ENCODE measurements around the gene LAMC1.

DNA sequence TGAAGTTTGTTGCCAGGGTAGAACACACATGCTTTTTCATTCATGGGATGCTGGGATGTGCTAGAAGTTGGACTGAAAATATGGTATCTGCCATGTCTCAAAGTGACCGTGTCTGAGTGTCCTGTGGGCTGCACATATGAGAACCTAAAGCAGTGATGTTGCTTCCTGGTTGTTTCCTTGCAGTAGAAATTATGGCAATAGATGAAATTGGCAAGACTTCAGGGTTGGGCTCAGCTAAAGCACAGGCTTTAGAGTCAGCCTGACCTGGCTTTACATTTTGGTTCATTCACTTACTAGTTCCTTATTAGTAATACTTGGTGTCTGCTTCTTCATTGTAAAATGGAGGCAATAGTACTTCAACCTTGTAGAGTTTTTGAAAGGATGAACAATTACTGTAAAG lies 165.0 kb downstream of the LAMC1 start:
- TF ChIP-seq, protein P1, sequence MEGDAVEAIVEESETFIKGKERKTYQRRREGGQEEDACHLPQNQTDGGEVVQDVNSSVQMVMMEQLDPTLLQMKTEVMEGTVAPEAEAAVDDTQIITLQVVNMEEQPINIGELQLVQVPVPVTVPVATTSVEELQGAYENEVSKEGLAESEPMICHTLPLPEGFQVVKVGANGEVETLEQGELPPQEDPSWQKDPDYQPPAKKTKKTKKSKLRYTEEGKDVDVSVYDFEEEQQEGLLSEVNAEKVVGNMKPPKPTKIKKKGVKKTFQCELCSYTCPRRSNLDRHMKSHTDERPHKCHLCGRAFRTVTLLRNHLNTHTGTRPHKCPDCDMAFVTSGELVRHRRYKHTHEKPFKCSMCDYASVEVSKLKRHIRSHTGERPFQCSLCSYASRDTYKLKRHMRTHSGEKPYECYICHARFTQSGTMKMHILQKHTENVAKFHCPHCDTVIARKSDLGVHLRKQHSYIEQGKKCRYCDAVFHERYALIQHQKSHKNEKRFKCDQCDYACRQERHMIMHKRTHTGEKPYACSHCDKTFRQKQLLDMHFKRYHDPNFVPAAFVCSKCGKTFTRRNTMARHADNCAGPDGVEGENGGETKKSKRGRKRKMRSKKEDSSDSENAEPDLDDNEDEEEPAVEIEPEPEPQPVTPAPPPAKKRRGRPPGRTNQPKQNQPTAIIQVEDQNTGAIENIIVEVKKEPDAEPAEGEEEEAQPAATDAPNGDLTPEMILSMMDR (conservative IDR thresholded peaks at IDR 0.05): no peak
- TF ChIP-seq ZFX (IDR thresholded peaks at IDR 0.05): no peak
